ENCODE measurements around the gene SHISA3.
A peak's percentile ranks its signal among the peaks of the same experiment; 100 is the strongest.
"Not testable (repeated sequence)": the region's sequence is repeated elsewhere in the genome, so short reads cannot be mapped to it uniquely, and the experiment has no call there.

The SHISA3 gene

DNA sequence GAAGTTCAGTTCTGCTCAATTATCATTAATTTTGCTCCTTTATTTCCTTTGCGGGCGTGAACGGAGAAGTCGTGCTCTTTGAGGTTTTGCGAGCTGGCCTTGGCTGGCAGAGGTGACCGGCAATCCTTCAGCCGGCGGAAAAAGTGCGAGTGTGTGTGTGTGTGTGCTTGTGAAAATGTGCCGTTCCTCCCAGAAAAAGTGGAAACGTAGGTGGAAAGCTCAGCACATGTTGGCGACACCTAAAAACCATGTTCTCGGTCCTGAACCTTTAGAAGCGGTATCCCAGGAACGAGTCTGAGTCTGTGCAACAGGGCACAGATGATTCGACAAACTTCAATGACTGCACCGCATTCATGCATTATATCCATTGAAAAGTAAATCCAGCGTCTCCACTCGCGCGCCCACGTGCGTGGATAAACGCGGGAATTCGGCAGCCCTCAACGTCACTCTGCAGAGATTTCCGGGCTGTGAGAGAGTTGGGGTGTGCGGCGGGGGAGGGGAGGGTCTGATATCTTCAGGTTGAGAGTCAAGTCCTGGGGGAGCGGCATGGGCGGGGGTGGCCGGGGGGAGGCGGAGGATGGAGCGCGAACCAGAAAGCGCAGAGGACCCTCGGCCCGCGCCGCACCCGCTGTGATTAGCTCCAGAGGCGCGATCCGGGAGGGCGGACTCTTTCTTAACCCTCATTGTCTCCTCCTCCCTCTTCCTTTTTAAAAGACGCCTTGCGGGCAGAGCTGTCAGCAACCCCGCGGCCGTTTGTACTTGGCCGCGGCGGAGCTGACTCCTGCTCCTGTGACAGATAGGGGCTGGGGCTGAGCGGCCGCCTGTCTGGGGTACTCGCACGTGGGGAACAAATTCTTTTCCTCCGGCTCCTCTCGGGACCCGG lies at the start of gene SHISA3:
Gene SHISA3 (plus strand): TSS at position 737 of the 883 bp plus-strand sequence. CDS start 569 bp downstream, outside the sequence.
- no peak for DNase-seq

GRCh38 chr4:42348247-42348646 lies 49.0 kb upstream of the SHISA3 start:
- DNase-seq, result no peak

DNA sequence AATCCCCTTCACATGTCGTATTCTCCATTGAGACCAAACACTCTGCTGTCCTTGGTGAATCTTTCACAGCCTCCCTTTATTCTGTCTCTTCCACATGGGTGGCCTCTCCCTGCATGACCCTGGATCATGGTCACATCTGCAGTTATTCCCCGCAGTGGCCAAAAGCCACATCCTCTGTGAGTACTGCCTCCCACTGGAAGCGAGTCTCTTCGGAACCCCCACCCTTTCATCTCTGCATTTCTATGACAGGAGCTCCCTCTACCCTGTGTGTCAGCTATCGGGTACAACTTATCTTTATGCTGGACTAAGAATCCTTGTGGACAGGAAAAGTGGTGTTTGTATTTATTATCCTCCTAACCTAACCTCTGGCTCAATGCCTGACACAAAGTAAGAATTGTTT lies 48.6 kb upstream of the SHISA3 start:
- no peak for DNase-seq

GRCh38 chr4:42350611-42351182 lies 46.6 kb upstream of the SHISA3 start:
- no peak for DNase-seq

GRCh38 chr4:42352049-42352448 lies 45.2 kb upstream of the SHISA3 start:
- no peak for DNase-seq

- DNase-seq, result no peak
These were observed 40.0 kb upstream of the SHISA3 start for GRCh38 chr4:42357325-42357724.

GRCh38 chr4:42359711-42360110 lies 37.6 kb upstream of the SHISA3 start:
- no peak for DNase-seq

DNA sequence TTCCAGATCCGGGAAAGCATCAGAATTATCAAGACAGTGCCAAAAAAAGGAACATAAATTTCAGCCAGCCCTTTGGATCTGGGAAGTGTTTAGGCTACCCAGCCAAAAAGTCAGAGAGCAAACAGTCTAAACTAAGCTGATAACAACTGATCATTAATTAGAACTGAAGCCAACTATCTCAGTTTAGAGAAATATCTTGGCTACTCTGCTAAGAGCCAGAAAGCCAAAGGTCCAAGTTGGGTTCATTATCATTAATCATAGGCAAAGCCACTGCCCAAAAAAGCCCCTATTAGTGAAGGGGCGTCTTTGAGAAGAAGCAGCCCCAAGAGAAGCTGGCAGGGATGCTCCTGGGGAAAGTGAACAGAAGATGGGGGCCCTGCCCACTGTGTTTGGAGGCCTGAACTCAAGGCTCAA lies 37.0 kb upstream of the SHISA3 start:
- DNase-seq, result no peak

DNA sequence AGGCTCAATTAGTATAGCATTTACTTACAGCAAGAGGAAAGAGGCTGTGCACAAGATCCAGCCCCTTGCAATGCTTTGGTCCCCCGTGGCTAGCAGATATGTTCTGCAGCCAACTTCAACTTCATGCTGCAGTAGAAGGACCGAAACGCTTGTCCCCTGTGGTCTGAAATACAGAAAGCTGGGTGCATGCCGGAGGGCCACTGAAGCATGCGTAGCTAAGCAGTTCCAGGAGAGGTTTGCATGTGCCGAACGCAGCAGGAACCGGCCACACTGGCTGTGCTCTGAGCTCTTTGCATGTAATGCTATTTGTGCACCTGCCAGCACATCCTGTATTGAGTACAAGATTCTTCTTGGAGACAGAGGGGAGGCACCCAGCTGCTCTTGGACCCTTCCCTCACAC lies 35.8 kb upstream of the SHISA3 start:
- DNase-seq, result no peak

DNA sequence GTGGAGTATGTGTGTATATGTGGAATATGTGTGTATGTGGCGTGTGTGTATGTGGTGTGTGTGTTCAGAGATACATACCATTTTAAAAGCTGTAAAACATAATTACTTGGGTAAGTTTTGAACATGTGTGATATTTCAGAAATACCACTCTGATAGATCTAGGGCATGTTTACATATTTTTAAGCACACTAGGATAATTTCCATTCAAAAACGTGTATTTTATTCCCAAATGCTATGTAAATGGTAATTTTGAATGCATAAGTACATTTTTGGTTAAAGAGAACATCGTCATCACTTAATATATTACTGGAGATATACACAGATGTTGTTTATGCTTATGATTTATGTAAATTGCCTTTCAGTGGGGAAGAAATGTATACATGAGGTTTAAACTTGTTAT lies 34.7 kb upstream of the SHISA3 start:
- DNase-seq, result no peak

GRCh38 chr4:42363614-42364013 lies 33.7 kb upstream of the SHISA3 start:
- no peak for DNase-seq

- DNase-seq, result no peak
These were observed 32.8 kb upstream of the SHISA3 start for GRCh38 chr4:42364266-42365053.

DNA sequence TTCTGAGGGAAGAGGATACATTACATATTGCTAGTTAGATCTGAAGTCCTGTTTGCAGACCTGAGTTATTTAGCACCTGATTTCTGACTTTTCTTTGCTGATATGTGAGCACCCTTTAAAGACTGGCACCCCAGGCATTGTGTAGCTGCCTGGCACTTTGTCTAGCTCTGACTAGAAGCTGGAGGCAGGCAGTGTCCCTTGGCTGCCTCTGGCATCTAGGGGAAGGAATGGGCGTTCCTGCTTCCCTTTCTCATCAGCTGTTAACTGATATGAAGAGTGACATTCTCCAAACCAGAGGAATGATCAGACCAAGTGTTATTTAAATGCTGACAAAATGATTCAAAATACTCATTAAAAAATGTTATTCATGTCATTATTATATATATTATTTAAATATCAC lies 30.3 kb upstream of the SHISA3 start:
- DNase-seq, result no peak

DNA sequence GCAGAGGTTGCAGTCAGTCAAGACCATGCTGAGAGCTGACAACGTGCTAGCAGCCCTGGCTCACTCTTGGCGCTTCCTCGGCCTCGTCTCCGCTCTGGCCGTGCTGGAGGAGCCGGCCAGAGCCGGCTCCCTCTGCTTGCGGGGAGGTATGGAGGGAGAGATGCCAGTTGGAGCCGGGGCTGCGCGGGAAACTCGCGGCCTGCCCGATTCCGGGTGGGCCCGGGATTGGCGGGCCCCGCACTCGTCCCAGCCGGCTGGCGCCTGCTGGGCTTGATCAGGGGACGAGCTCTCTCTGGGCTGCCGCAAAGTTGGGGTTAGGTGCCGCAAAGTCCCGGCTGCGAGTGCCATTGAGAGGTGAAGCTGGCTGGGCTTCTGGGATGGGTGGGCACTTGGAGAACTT lies 27.8 kb upstream of the SHISA3 start:
- no peak for DNase-seq

GRCh38 chr4:42371305-42372252 lies 25.7 kb upstream of the SHISA3 start:
- DNase-seq, result peak in 7 of 58 donors; percentile 1 to 28 (median 4)

- not testable (repeated sequence) for DNase-seq
These were observed 25.0 kb upstream of the SHISA3 start for GRCh38 chr4:42372303-42372702.

GRCh38 chr4:42377497-42377896 lies 19.8 kb upstream of the SHISA3 start:
- DNase-seq, result no peak

DNA sequence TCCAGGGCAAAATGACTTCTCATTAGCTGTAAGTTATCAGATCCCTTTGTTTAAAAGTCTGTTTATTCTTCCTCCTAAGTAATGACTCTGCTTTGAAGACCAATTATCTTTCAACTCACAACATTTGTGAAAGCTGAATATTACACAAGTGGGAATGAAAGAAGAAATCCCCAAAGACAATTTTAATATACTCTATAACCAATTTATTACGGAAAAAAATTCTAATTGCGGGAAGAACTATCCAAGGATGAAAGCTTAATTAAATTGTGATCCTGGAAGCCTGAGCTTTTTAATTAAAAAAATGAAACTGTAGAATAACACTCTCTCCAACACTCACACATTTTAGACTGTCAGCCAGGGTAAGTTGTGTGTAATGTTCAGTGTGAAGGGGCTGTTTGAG lies 15.6 kb upstream of the SHISA3 start:
- no peak for DNase-seq

DNA sequence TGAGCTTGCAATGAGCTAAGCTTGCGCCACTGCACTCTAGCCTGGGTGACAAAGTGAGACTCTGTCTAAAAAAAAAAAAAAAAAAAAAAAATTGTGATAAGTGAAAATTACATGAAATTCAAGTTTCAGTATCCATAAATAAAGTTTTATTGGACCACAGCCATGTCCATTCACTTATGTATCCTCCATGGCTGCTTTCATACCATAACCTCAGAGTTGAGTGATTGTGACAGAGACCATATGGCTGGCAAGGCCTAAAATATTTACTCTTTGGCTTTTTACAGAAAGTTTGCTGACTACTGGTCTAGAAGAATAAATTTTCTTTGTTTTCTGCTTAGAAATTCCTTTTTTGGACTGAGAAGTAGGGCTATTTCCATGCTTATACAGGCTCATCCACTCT lies 11.8 kb upstream of the SHISA3 start:
- no peak for DNase-seq

DNA sequence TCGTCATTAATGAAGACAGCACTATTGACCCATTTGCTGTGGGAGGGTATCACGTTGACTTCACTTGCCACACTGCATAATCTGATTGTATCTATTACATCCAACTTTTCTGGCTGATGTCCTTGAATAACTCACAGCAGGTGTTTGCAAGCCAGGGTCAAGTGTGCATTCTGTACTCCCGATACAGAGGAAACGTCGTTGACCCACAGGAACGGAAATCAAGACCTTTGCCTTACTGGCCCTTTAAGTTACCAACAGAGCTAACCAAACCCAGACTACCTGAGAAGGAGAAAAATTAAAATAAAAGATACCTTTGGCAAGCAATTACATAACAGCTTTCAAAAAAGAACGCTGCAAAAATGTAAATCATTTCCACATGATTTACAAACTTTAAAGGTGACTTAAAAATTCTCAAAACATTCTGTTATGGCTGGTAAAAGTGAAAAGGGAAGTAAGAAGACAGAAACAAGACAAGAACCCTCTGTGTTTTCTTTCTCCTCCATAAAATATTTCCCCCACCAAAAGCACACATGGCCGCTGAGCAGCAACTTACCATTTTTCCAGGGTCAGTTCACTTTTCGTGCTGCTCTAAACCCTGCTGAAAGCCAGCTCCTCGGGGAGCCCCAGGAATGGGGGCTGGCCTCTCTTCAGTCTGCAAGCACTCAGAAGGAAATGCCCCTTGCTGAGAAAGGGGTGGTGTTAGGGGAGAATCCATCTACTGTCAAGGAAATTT lies 6.5 kb upstream of the SHISA3 start:
- DNase-seq, result no peak
